Spinal cord (tissue), 10 donors: ENCODE measurements around the gene ZNF777. TPM values are rescaled to one million over a fixed set of nuclear protein-coding genes. Genes with fewer than 3 reads are reported as not detected.

Source experiments
- DNase-seq, 6 donors: peaks; one replicate each; pipeline versions ENCODE4 v3.0.0 to v3.0.0-alpha.2; 2013 to 2015; ENCODE audit warnings: low spot score in 6 of 6, low read depth in 4 of 6
- H3K27ac ChIP-seq: one replicate; pipeline ENCODE4 v1.5.1; 2013; ENCODE audit warnings: low read depth, low read length, control low read depth
- H3K27me3 ChIP-seq: one replicate; pipeline ENCODE4 v1.6.1; 2013; ENCODE audit warnings: low read length; ENCODE audit not compliant: control insufficient read depth, insufficient read depth
- H3K36me3 ChIP-seq: one replicate; pipeline ENCODE4 v1.6.1; 2013; ENCODE audit warnings: low read length; ENCODE audit not compliant: control insufficient read depth, insufficient read depth
- H3K4me1 ChIP-seq: one replicate; pipeline ENCODE4 v1.6.1; 2013; ENCODE audit warnings: low read length; ENCODE audit not compliant: control insufficient read depth, insufficient read depth
- H3K4me3 ChIP-seq: one replicate; pipeline ENCODE4 v1.5.1; 2013; ENCODE audit warnings: low read depth, low read length, control low read depth
- H3K9me3 ChIP-seq: one replicate; pipeline ENCODE4 v1.6.1; 2013; ENCODE audit warnings: low read length; ENCODE audit not compliant: control insufficient read depth, insufficient read depth
- WGBS: methylation state at CpG from one replicate; pipeline ENCODE4 v1.1.5; 2013; ENCODE audit warnings: missing lambda C conversion rate; ENCODE audit not compliant: insufficient coverage; 5-methylcytosine and 5-hydroxymethylcytosine counted together
- long read RNA-seq, 4 donors: transcript quantifications; one replicate each; lab custom pipeline, GENCODE V29; 2026
- polyA plus RNA-seq, 2 donors: library from polyadenylated mRNA; unstranded; fragments of 120-200 nt; gene quantifications; one replicate each; pipeline ENCODE4 v1.2.1, GENCODE V29; 2013; ENCODE audit not compliant: insufficient read length in 2 of 2
- total RNA-seq, 2 donors: library from RNA; depleted of rRNA in 1 of 2; stranded (reverse); fragments of 120-200 nt in 1 of 2; fragments of >200 nt in 1 of 2; gene quantifications; one replicate each; pipeline versions ENCODE4 v1.2.3 to v1.2.4, GENCODE V29; 2013 to 2014
- donor health status: healthy.

The ZNF777 gene
- 1 to 10 TPM; 3.7 to 7.8 TPM for total RNA-seq
- polyA plus RNA-seq = 10 to 100 TPM; 19.4 to 19.7 TPM
- long read RNA-seq, donor 1, partial matches to known transcripts = 6 of 13 reads
- long read RNA-seq, donor 1, other reads (novel, unspliced or antisense) = 5 of 13 reads
- long read RNA-seq, donor 2 = 0 reads
- long read RNA-seq, donor 3 = 0 reads
- long read RNA-seq, donor 4, partial matches to known transcripts = 6 of 6 reads
- long read RNA-seq, donor 4, other reads (novel, unspliced or antisense) = 0 of 6 reads

GRCh38 chr7:149460493-149461277, at the start of gene ZNF777:
ZNF777 (minus strand) TSS chr7:149461062; CDS start chr7:149456022, 5,040 bp downstream.
- Histone ChIP-seq H3K36me3 (peaks cover 5% of the 10 kb centered on the region), H3K27ac (peak within 1 kb of the TSS; percentile 45), H3K4me3 (peak within 1 kb of the TSS; percentile 58), H3K4me1 (peaks cover 6% of the 10 kb centered on the region), H3K27me3 (no peaks in the 10 kb centered on the region), H3K9me3 (no peaks in the 10 kb centered on the region)
- WGBS = under 1% methylated on average over 55 of the region's 64 CpGs
- peak; percentile 36 to 96 (median 74) for DNase-seq

- no peaks in the 10 kb centered on the region for H3K27me3 ChIP-seq
- H3K27ac ChIP-seq = no peak overlapping the region
- no peaks in the 10 kb centered on the region for H3K4me1 ChIP-seq
- H3K4me3 ChIP-seq = no peak overlapping the region
- no peak for DNase-seq
- H3K9me3 ChIP-seq = peaks cover 17% of the 10 kb centered on the region
- no peaks in the 10 kb centered on the region for H3K36me3 ChIP-seq
Observed at GRCh38 chr7:149510248-149510647, 49.4 kb upstream of the ZNF777 start.

DNA sequence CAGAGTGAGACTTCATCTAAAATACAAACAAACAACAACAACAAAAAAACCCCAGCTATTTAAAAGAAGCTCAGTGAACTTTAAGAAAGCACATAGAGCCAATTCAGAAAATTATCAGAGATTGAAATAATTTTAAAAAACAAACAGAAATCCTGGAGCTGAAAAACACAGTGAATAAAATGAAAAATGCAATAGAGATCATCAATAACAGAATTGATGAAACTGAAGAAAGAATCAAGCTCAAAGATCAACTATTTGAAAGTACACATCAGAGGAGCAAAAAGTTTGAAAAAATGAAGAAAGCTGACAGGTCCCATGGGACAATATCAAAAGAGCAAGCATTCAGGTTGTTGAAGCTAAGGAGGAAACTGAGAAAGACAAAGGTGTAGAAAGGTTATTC, 48.9 kb upstream of the ZNF777 start:
- Histone ChIP-seq H3K4me3 (no peak overlapping the region), H3K9me3 (peaks cover 17% of the 10 kb centered on the region), H3K36me3 (no peaks in the 10 kb centered on the region), H3K4me1 (no peaks in the 10 kb centered on the region), H3K27me3 (no peaks in the 10 kb centered on the region), H3K27ac (no peak overlapping the region)
- DNase-seq = no peak

DNA sequence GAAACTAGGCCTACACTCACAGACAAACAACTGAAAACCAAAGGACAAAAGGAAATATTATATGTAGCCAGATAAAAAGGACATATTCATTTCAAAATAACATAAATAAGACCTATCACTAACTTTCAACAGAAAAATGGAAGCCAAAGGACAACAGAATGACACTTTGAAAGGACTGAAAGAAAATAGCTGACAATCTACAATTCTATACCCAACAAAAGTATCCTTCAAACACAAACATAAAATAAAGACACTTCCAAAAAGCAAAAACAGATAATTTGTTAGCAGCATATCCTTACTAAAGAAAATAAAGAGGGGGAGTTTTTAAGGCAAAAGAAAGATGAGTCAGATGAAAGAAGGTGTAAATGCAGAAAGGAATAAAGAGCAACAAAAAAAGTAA, 44.7 kb upstream of the ZNF777 start:
- H3K27ac ChIP-seq = no peak overlapping the region
- no peaks in the 10 kb centered on the region for H3K4me1 ChIP-seq
- H3K9me3 ChIP-seq = peaks cover 12% of the 10 kb centered on the region
- no peak for DNase-seq
- H3K27me3 ChIP-seq = no peaks in the 10 kb centered on the region
- H3K4me3 ChIP-seq = no peak overlapping the region
- no peaks in the 10 kb centered on the region for H3K36me3 ChIP-seq

DNA sequence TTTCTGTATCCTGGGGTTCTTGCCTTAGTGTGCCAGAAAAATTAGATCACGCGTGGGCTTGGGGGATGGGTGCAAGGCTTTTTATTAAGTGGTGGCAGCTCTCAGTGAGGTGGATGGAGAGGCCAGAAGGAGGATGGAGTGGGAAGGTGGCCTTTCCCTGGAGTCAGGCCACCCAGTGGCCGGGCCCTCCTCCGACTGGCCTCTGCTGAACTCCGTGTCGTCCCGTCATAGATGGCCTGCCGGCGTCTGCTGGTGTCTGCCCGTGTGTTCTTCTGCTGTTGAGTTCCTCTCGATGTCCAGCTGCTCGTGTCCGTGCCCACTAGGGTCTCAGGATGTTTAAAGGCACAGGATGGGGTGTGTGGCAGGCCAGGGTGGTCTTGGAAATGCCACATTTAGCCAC, 40.8 kb upstream of the ZNF777 start:
- Histone ChIP-seq H3K27me3 (no peaks in the 10 kb centered on the region), H3K4me3 (no peak overlapping the region), H3K4me1 (peaks cover 3% of the 10 kb centered on the region), H3K36me3 (no peaks in the 10 kb centered on the region), H3K9me3 (peaks cover 3% of the 10 kb centered on the region), H3K27ac (no peak overlapping the region)
- no peak for DNase-seq
- WGBS = 80% methylated on average over 9 of the region's 13 CpGs

- 83% methylated on average over 4 of the region's 4 CpGs for WGBS
- no peaks in the 10 kb centered on the region for H3K9me3 ChIP-seq
- H3K27ac ChIP-seq = no peak overlapping the region
- DNase-seq = no peak
- no peaks in the 10 kb centered on the region for H3K27me3 ChIP-seq
- H3K4me1 ChIP-seq = peaks cover 10% of the 10 kb centered on the region
- H3K4me3 ChIP-seq = no peak overlapping the region
- no peaks in the 10 kb centered on the region for H3K36me3 ChIP-seq
Observed at GRCh38 chr7:149500910-149501309, 40.0 kb upstream of the ZNF777 start.

DNA sequence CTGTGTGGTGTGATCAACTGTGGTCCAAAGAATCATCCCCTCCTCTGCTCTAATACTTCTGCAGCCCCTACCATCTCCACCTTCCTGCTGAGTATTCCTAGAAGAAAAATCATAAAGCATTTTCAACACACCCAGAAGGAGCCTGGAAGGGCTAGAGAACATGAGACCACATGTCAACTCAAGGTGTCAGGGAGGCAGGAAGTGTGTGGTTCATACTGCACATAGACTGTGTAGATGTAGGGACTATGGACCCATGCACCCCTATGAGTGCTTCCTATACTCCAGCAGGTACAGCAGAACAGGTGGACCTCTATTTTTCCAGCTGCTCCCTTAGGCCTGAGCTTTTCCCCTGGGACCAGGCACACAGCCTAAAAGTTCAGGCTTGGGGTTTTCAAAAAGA, 39.3 kb upstream of the ZNF777 start:
- no peak for DNase-seq
- Histone ChIP-seq H3K27ac (no peak overlapping the region), H3K27me3 (no peaks in the 10 kb centered on the region), H3K9me3 (no peaks in the 10 kb centered on the region), H3K4me1 (peaks cover 13% of the 10 kb centered on the region), H3K36me3 (no peaks in the 10 kb centered on the region), H3K4me3 (no peak overlapping the region)

GRCh38 chr7:149498811-149499210, 37.9 kb upstream of the ZNF777 start:
- no peaks in the 10 kb centered on the region for H3K9me3 ChIP-seq
- H3K4me1 ChIP-seq = peaks cover 13% of the 10 kb centered on the region
- peaks cover 7% of the 10 kb centered on the region for H3K36me3 ChIP-seq
- H3K4me3 ChIP-seq = no peak overlapping the region
- no peak for DNase-seq
- WGBS = 93% methylated on average over 5 of the region's 6 CpGs
- H3K27ac ChIP-seq = no peak overlapping the region
- H3K27me3 ChIP-seq = no peaks in the 10 kb centered on the region

DNA sequence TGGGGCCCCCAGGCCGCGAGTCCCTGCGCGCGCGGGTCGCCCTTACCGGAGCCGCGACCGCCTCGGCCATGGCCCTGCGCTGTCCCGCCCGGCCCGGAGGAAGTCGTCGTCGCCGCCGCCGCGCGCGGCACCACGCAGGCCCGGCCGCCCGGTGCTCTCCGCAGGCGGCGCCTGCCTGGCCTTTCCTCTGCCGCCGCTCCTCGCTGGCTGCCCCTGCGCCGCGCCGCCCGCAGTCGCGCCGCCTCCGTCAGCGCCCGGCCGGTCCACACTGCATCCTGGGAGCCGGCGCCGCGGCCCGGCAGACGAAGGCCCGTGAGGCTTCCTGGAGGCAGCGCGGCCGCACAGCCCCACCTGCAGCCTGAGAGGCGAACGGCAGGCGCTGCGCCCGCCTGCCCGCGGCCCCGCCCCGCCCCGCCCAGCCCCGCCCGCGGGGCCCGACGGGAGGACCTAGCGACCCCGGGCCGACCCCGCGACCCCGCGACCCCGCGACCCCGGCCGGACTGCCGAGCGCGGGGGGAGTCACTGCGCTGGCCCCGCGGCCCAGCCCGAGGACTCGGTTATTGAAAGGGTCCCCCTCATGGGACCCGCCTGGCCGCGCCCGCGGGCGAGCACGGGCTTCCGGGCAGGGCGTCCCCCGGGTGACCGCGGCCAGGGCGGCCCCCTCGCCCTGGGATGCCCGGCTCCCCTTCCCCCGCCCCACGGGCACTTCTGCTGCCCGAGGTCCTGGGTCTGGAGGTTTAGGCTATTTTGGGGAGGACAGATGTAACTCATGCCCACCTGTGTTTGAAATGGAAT, 36.8 kb upstream of the ZNF777 start, which contains the start of gene ZNF746:
Gene ZNF746, minus strand, starts transcription at position 343 of the 795 bp plus-strand sequence. Its CDS starts 273 bp downstream, at position 70.
- under 1% methylated on average over 103 of the region's 109 CpGs for WGBS
- H3K4me3 ChIP-seq = peak within 1 kb of the TSS; percentile 53
- DNase-seq = peak in 4 of 6 donors; percentile 5 to 90 (median 75)
- H3K4me1 ChIP-seq = peaks cover 13% of the 10 kb centered on the region
- no peaks in the 10 kb centered on the region for H3K27me3 ChIP-seq
- H3K27ac ChIP-seq = peak within 1 kb of the TSS; percentile 71
- H3K9me3 ChIP-seq = no peaks in the 10 kb centered on the region
- H3K36me3 ChIP-seq = peaks cover 19% of the 10 kb centered on the region
